Esophagus muscularis mucosa (tissue), 3 donors: Measurements from ENCODE around the gene ARX.

Source experiments
- CTCF ChIP-seq, 3 experiments: fragments of 200-600 bp in 2 of 3; fragments of 450-650 bp in 1 of 3; sonication (generic) in 2 of 3; IDR thresholded peaks; one replicate each; pipeline ENCODE4 v1.5.1; 2017 to 2019; ENCODE audit warnings: antibody characterized with exemption in 3 of 3, mild to moderate bottlenecking in 2 of 3, moderate library complexity in 1 of 3
- EP300 ChIP-seq: sonication (generic); formaldehyde crosslinking; IDR thresholded peaks from one replicate; pipeline ENCODE4 v1.6.1; 2017; ENCODE audit warnings: antibody characterized with exemption

DNA sequence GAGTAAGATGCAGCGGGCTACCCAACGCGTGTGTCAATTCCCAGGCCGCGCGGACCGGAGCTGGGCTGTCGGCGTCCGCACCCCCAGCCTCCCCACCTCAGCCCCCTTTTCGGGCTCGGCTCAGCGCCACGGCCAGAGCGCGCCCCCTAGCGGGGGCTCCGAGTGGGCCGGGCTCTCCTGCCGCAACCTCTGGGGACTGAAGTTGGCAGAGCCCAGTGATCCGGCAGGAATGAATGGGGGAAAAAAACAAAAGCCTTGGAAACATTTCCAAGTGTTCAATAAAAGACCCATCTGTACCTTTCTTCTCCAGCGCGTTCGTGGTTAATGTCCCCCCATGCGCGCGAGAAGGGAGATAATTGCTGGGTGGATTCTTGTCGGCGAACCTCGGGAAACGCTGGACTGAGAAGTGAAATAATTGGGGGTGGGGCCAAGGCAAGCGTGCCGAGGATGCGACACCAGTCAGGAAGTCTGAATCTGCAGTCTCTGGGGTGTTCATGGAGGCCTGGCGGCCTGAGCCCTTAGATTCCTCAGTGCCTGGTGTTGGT lies 5.2 kb upstream of the ARX start:
- TF ChIP-seq EP300 (no peak), CTCF (IDR thresholded peaks at IDR 0.05) (peak in 1 of 3 experiments; percentile 32)
